A549 (cell line): Measurements from ENCODE around the gene PRRG3. TPM values are rescaled to one million over a fixed set of nuclear protein-coding genes. Genes with fewer than 3 reads are reported as not detected.

Experiments used
- ATAC-seq, 2 experiments: fragments of 200-7000 bp in 1 of 2; fragments of >200 bp in 1 of 2; cut with Nextera tagmentation in 1 of 2; cut with Tn5 transposase in 1 of 2; 3 replicates each; pipeline versions ENCODE4 v1.8.0 to v1.9.1; 2018 to 2020; ENCODE audit warnings: mild to moderate bottlenecking in 1 of 2, moderate library complexity in 1 of 2
- CTCF ChIA-PET: fragments of 300-600 bp; sonication (Branson Sonifier 250); formaldehyde crosslinking; extraction: SDS; loops from one replicate; lab custom pipeline; 2021; ENCODE audit warnings: antibody characterized with exemption, inconsistent platforms; lab: Yijun Ruan, JAX
- POLR2A ChIA-PET: fragments of 350-600 bp; formaldehyde crosslinking; extraction: SDS; loops from one replicate; lab custom pipeline; 2021; ENCODE audit warnings: antibody characterized with exemption, inconsistent platforms; lab: Yijun Ruan, JAX
- DNase-seq, 2 experiments: peaks; one replicate each; pipeline versions ENCODE4 v3.0.0 to v3.0.0-alpha.2; 2011 to 2016; ENCODE audit warnings: low read depth in 1 of 2, low spot score in 1 of 2
- FAIRE-seq: peaks from 2 replicates; lab custom pipeline; 2011; peaks lifted over from hg19 to GRCh38; lab: Jason Lieb, UNC
- H3K27ac ChIP-seq, 2 experiments: fragments of >200 bp; sonication (Bioruptor Twin); formaldehyde crosslinking; 3 replicates each; pipeline ENCODE4 v1.5.1; 2016 to 2017
- H3K4me1 ChIP-seq: fragments of >200 bp; sonication (Bioruptor Twin); formaldehyde crosslinking; 3 replicates; pipeline ENCODE4 v1.6.1; 2016
- H3K4me2 ChIP-seq: fragments of >200 bp; sonication (Bioruptor Twin); formaldehyde crosslinking; 3 replicates; pipeline ENCODE4 v1.6.1; 2016
- H3K4me3 ChIP-seq: fragments of >200 bp; sonication (Bioruptor Twin); formaldehyde crosslinking; 3 replicates; pipeline ENCODE4 v1.5.1; 2016
- H3K9me3 ChIP-seq: fragments of >200 bp; sonication (Bioruptor Twin); formaldehyde crosslinking; 3 replicates; pipeline ENCODE4 v1.6.1; 2016
- ATOH8 ChIP-seq: fragments of 250-450 bp; sonication (Bioruptor Pico); IDR thresholded peaks from 2 replicates; pipeline ENCODE4 v1.5.0; 2020; ENCODE audit warnings: low read depth, mild to moderate bottlenecking, moderate library complexity
- CBX2 ChIP-seq: fragments of 200-600 bp; sonication (generic); IDR thresholded peaks from 2 replicates; pipeline ENCODE4 v1.6.1; 2016; ENCODE audit warnings: low read depth, mild to moderate bottlenecking, borderline replicate concordance
- CTCF ChIP-seq: fragments of >200 bp; sonication (Bioruptor Twin); formaldehyde crosslinking; IDR thresholded peaks from 3 replicates; pipeline ENCODE4 v1.5.1; 2016
- E2F6 ChIP-seq: IDR thresholded peaks from 2 replicates; pipeline ENCODE4 v1.6.1; 2012; ENCODE audit warnings: low read depth, borderline replicate concordance
- EP300 ChIP-seq, 2 experiments: fragments of >200 bp; sonication (Bioruptor Twin); formaldehyde crosslinking; IDR thresholded peaks; 2 replicates in 1 of 2; 3 replicates in 1 of 2; pipeline ENCODE4 v1.6.1; 2016 to 2017
- GATA3 ChIP-seq: IDR thresholded peaks from 2 replicates; pipeline ENCODE4 v1.6.1; 2012; ENCODE audit warnings: borderline replicate concordance
- HDAC2 ChIP-seq: fragments of 200-600 bp; sonication (generic); IDR thresholded peaks from 2 replicates; pipeline ENCODE4 v1.6.1; 2016
- HES2 ChIP-seq: fragments of >200 bp; sonication (Bioruptor Twin); formaldehyde crosslinking; IDR thresholded peaks from 2 replicates; pipeline ENCODE4 v1.6.1; 2016
- HOXB13 ChIP-seq: fragments of 250-450 bp; sonication (Bioruptor Pico); IDR thresholded peaks from 2 replicates; pipeline ENCODE4 v1.5.0; 2020; ENCODE audit warnings: low read depth, mild to moderate bottlenecking, moderate library complexity
- JUN ChIP-seq, 2 experiments: fragments of >200 bp; sonication (Bioruptor Twin); formaldehyde crosslinking; IDR thresholded peaks; 2 replicates in 1 of 2; 3 replicates in 1 of 2; pipeline ENCODE4 v1.6.1; 2016 to 2017
- MAX ChIP-seq: IDR thresholded peaks from 2 replicates; pipeline ENCODE4 v1.6.1; 2012
- PHF8 ChIP-seq: fragments of 200-600 bp; sonication (generic); IDR thresholded peaks from 2 replicates; pipeline ENCODE4 v1.6.1; 2016; ENCODE audit warnings: low read depth, mild to moderate bottlenecking, antibody characterized with exemption, moderate library complexity, borderline replicate concordance
- RARB ChIP-seq: fragments of 250-450 bp; sonication (Bioruptor Pico); IDR thresholded peaks from 2 replicates; pipeline ENCODE4 v1.8.0; 2021; ENCODE audit warnings: mild to moderate bottlenecking, moderate library complexity
- REST ChIP-seq: fragments of 200-600 bp; sonication (generic); IDR thresholded peaks from 2 replicates; pipeline ENCODE4 v1.6.1; 2016; ENCODE audit warnings: antibody characterized with exemption, mild to moderate bottlenecking, moderate library complexity
- RNF2 ChIP-seq: fragments of 200-600 bp; sonication (generic); IDR thresholded peaks from 2 replicates; pipeline ENCODE4 v1.6.1; 2016; ENCODE audit warnings: low read depth, mild to moderate bottlenecking, antibody characterized with exemption, moderate library complexity, borderline replicate concordance
- WGBS: methylation state at CpG from one replicate; pipeline ENCODE4 v1.1.6; 2017; ENCODE audit errors: missing lambda C conversion rate; 5-methylcytosine and 5-hydroxymethylcytosine counted together
- polyA plus RNA-seq, 4 experiments: library from polyadenylated mRNA; depleted of rRNA in 3 of 4; stranded (reverse); fragments of >200 nt; fragmentation: RNase III in 1 of 4; extraction: RNeasy Plus Mini Kit Qiagen cat#74134 plus additional on column Dnase treatment in 1 of 4; gene quantifications; 2 replicates in 3 of 4; 3 replicates in 1 of 4; pipeline ENCODE4 v1.2.3, GENCODE V29; 2011 to 2017

PRRG3 gene
- polyA plus RNA-seq, 2 of the 4 experiments (the other 2 are of a cell fraction), result not detected

GRCh38 chrX:151726751-151727150 lies 31.5 kb downstream of the PRRG3 start:
- DNase-seq, result no peak
- no peak overlapping the region for H3K27ac ChIP-seq
- H3K9me3 ChIP-seq, result no peaks in the 10 kb centered on the region
- no peaks in the 10 kb centered on the region for H3K4me1 ChIP-seq
- CTCF ChIA-PET, result interaction anchor here (1.5 to 3.2 kb wide), 2 partner anchors 13 to 27 kb away, joined by 4 to 12 read pairs; no protein-coding TSS in a partner anchor
- no peak overlapping the region for H3K4me2 ChIP-seq
- H3K4me3 ChIP-seq, result no peak overlapping the region
- ATAC-seq, result no peak
- TF ChIP-seq GATA3 (no peak), RARB (CRISPR knock-in tag) (no peak), EP300 (IDR thresholded peaks at IDR 0.05) (no peak), PHF8 (no peak)
- no CpG with 5 or more reads among the region's 5 CpGs for WGBS
- POLR2A ChIA-PET, result no interaction called here
- no peak for FAIRE-seq

- TF ChIP-seq MAX (no peak), PHF8 (no peak), CTCF (no peak), E2F6 (no peak), HES2 (no peak), JUN (IDR thresholded peaks at IDR 0.05) (no peak), CBX2 (no peak), ATOH8 (CRISPR knock-in tag) (no peak)
- H3K9me3 ChIP-seq, result no peaks in the 10 kb centered on the region
- DNase-seq (no peak), FAIRE-seq (no peak), ATAC-seq (no peak)
- H3K4me1 ChIP-seq, result no peaks in the 10 kb centered on the region
- ChIA-PET POLR2A (no interaction called here), CTCF (interaction anchor here (3.2 kb wide), 1 partner anchor 14 kb away, joined by 12 read pairs; no protein-coding TSS in a partner anchor)
- no peak overlapping the region for H3K4me2 ChIP-seq
- no peak overlapping the region for H3K4me3 ChIP-seq
- 0% methylated on average over 2 of the region's 4 CpGs for WGBS
- no peak overlapping the region for H3K27ac ChIP-seq
Observed at GRCh38 chrX:151727346-151727745, 32.1 kb downstream of the PRRG3 start.

GRCh38 chrX:151729056-151729725 lies 33.9 kb downstream of the PRRG3 start:
- POLR2A ChIA-PET, result no interaction called here
- H3K4me2 ChIP-seq, result no peak overlapping the region
- H3K4me1 ChIP-seq, result no peaks in the 10 kb centered on the region
- TF ChIP-seq HOXB13 (no peak), REST (no peak), RNF2 (no peak), RARB (CRISPR knock-in tag) (no peak), HDAC2 (no peak)
- no peaks in the 10 kb centered on the region for H3K9me3 ChIP-seq
- no peak for DNase-seq
- CTCF ChIA-PET, result no interaction called here
- no peak for ATAC-seq
- no peak for FAIRE-seq
- 23% methylated on average over 2 of the region's 4 CpGs for WGBS
- H3K27ac ChIP-seq, result no peak overlapping the region
- H3K4me3 ChIP-seq, result no peak overlapping the region
